Mononuclear cell (primary cell): ENCODE results near the gene MRPL20. TPM values are rescaled to one million over a fixed set of nuclear protein-coding genes. Genes with fewer than 3 reads are reported as not detected.
"Not testable (repeated sequence)": the region's sequence is repeated elsewhere in the genome, so short reads cannot be mapped to it uniquely, and the experiment has no call there.

Experiments
- H3K27me3 ChIP-seq: 2 replicates; pipeline ENCODE4 v1.6.0; 2011; ENCODE audit warnings: low read length, control low read depth; ENCODE audit not compliant: insufficient read depth
- H3K4me1 ChIP-seq: 2 replicates; pipeline ENCODE4 v1.5.1; 2011; ENCODE audit warnings: mild to moderate bottlenecking, low read length, control low read depth; ENCODE audit not compliant: insufficient read depth
- H3K4me3 ChIP-seq: 2 replicates; pipeline ENCODE4 v1.5.1; 2011; ENCODE audit warnings: mild to moderate bottlenecking, low read length, moderate library complexity
- H3K9me3 ChIP-seq: 2 replicates; pipeline ENCODE4 v1.5.1; 2011; ENCODE audit warnings: low read depth, mild to moderate bottlenecking, control low read depth, low read length
- total RNA-seq: library from RNA; depleted of rRNA; stranded (reverse); fragments of >200 nt; gene quantifications from one replicate; pipeline ENCODE4 v1.2.3, GENCODE V29; 2012

Gene MRPL20
- total RNA-seq, 1 donor: 39.5 TPM

DNA sequence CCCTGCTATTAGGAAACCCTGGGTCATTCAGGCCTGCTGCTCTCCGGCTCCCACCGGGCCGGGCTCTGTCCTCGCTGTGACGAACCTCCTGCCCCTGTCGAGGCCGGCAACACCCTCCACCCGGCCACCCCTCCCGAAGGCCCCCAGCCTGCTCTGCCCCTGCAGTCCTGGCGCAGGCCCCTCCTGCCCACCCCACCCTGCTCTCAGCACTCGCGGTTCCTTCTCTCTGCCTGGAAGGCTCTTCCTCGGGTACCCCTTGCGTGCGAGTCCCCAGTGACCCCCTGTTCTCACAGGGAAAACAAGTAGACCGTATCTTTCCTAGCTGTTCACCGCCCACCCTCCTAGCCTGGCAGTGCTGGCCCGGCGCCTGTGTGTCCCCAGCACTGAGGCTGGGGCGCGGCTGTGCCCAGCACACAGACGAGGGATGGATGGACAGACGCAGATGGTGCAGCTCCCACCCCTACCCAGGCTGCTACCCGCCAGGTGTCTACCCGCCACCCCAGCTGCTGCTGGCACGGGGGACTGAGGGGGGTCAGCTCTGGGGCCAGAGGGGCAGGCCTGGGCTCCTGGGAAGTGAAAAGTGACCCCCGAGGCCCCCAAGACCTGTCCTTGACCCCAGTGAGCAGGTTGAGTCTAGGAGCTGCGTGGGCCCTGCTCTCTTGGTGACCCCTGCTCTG is 25.3 kb upstream of the MRPL20 start:
- H3K4me3 ChIP-seq: no peak overlapping the region
- peaks cover 29% of the 10 kb centered on the region for H3K27me3 ChIP-seq
- peaks cover 17% of the 10 kb centered on the region for H3K4me1 ChIP-seq
- H3K9me3 ChIP-seq: no peaks in the 10 kb centered on the region

- Histone ChIP-seq H3K27me3 (peaks cover 23% of the 10 kb centered on the region), H3K4me1 (peaks cover 17% of the 10 kb centered on the region), H3K4me3 (no peak overlapping the region), H3K9me3 (no peaks in the 10 kb centered on the region)
These were observed 24.8 kb upstream of the MRPL20 start for GRCh38 chr1:1431845-1432273.

DNA sequence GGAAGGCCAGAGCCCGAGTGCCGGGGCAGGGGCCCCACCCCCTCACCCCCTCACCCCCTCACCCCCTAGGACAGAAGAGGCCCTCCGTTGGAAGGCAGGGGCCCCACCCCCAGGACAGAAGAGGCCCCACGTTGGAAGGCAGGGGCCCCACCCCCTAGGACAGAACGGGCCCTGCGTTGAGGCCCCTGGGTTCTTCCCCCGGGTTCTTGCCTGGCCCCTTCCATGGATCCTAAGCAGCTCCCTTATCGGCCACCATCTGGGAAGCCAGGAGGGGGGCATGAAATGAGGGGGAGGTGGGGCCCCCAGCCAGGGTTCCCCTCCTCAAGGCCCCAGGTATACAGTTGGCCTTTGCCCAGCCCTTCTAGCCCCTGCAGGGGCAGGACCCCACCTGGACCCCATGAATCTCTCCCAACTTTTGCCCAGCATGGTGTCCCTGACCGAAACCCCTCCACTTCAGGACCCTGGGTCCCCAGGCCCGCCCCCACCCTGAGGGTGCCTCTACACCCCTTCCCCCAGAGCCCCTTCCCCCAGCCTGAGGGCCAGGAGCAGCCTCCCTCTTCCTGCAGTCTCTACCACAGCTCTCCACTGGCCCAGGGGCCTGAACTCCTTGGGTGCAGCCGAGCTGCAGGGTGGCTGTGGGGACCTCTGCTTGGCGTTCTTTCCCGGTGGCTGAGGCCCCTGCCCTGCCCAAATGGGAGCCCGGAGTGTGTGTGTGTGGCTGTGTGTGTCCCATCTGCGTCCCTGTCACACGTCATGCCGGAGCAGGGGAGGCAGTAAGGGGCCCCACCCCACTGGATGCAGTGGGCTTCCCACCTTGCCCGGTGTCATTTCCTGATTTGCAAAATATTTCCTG is 24.1 kb upstream of the MRPL20 start:
- Histone ChIP-seq H3K9me3 (no peaks in the 10 kb centered on the region), H3K4me1 (peaks cover 15% of the 10 kb centered on the region), H3K4me3 (no peak overlapping the region), H3K27me3 (peaks cover 17% of the 10 kb centered on the region)

GRCh38 chr1:1430114-1430982 is 23.3 kb upstream of the MRPL20 start:
- H3K4me1 ChIP-seq: peaks cover 10% of the 10 kb centered on the region
- no peaks in the 10 kb centered on the region for H3K9me3 ChIP-seq
- peaks cover 15% of the 10 kb centered on the region for H3K27me3 ChIP-seq
- H3K4me3 ChIP-seq: no peak overlapping the region

DNA sequence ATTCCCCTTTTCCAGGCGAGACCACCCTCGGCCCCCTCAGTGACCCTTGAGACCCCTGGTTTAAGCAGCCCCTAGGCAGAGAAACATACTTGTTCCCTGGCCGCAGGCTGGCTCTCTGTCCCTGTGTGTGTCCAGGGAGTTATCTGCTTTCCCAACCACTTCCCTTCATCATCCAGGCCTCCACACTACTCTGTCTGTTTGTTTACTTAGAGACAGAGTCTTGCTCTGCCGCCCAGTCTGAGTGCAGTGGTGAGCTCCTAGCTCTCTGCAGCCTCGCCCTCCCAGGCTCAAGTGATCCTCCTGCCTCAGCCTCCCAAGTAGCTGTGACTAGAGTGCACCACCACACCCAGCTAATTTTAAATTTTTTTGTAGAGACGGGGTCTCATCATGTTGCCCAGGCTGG is 22.6 kb upstream of the MRPL20 start:
- H3K27me3 ChIP-seq: peaks cover 8% of the 10 kb centered on the region
- H3K4me3 ChIP-seq: no peak overlapping the region
- no peaks in the 10 kb centered on the region for H3K9me3 ChIP-seq
- H3K4me1 ChIP-seq: peaks cover 4% of the 10 kb centered on the region

DNA sequence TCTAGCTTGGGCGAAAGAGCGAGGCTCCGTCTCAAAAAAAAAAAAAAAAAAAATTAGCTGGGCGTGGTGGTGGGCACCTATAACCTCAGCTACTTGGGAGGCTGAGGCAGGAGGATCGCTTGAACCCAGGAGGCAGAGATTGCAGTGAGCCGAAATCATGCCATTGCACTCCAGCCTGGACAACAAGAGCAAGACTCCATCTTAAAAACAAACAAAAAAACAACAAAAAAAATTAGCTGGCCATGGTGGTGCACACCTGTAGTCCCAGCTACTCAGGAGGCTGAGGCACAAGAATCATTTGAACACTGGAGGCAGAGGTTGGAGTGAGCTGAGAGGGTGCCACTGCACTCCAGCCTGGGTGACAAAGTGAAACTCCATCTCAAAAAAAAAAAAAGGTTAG is 21.9 kb upstream of the MRPL20 start:
- not testable (repeated sequence) for H3K27me3 ChIP-seq, H3K4me1 ChIP-seq, H3K9me3 ChIP-seq, H3K4me3 ChIP-seq

DNA sequence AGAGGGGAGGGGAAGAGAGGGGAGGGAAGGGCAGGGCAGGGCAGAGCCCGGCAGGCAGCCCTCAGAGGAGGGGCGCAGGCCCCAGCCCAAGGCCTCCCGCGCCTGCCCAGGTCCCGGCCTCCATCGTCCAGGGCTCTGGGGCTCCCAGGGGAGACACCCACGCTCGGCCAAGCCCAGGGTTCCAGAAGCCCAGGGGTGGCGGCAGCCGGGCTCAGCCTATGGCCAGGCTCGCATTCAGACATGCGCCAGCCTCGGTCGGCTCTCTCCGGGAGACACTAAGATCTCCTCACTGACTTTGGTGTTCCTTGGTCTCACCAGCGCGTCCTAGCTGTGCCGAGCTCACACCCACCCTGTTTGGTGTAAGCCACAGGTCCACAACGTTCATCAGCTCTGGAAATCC is 21.1 kb upstream of the MRPL20 start:
- Histone ChIP-seq H3K4me1 (no peaks in the 10 kb centered on the region), H3K27me3 (no peaks in the 10 kb centered on the region), H3K9me3 (no peaks in the 10 kb centered on the region), H3K4me3 (no peak overlapping the region)

DNA sequence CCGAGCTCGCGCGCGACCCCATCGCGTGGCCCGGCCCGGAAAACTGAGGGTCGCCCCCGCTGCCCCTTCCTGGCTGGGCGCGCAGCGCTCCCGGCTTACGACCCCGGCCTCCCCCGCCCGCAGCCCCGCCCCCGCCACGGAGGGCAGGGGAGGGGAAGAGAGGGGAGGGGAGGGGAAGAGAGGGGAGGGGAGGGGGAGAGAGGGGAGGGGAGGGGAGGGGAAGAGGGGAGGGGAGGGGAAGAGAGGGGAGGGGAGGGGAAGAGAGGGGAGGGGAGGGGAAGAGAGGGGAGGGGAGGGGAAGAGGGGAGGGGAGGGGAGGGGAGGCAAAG is 20.7 kb upstream of the MRPL20 start:
- Histone ChIP-seq H3K27me3 (no peaks in the 10 kb centered on the region), H3K9me3 (no peaks in the 10 kb centered on the region), H3K4me1 (no peaks in the 10 kb centered on the region), H3K4me3 (no peak overlapping the region)

DNA sequence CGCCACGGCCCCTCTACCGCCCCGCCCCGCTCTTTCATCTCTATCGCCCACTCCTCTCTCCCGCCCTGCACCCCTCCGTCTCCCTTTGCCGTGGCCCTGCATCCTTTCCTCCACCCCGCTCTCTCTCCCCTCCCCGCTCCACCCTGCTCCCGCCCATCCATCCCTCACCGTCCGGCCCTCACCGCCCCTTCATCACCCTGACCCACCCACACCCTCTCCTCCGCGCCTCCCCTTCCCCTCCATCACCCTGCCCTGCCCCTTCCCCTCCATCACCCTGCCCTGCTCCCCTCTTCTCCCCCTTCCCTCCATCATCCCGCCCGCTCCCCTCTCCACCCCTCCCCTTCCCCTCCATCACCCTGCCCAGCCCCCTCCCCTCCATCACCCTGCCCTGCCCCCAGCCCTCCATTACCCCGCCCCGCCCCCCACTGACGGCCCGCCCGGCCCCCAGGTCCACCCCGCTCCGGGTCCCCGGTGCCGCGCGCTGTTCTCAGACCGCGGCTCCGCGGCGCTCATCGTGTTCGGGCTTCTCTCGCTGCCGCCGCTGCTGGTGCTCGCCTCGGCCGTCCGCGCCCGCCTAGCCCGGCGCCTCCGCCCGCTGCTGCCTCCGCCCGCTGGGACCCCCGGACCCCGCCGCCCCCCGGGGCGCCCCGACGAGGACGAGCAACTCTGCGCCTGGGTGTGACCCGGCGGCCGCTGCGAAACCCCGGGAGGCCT is 20.2 kb upstream of the MRPL20 start:
- Histone ChIP-seq H3K4me3 (no peak overlapping the region), H3K27me3 (no peaks in the 10 kb centered on the region), H3K9me3 (no peaks in the 10 kb centered on the region), H3K4me1 (no peaks in the 10 kb centered on the region)

DNA sequence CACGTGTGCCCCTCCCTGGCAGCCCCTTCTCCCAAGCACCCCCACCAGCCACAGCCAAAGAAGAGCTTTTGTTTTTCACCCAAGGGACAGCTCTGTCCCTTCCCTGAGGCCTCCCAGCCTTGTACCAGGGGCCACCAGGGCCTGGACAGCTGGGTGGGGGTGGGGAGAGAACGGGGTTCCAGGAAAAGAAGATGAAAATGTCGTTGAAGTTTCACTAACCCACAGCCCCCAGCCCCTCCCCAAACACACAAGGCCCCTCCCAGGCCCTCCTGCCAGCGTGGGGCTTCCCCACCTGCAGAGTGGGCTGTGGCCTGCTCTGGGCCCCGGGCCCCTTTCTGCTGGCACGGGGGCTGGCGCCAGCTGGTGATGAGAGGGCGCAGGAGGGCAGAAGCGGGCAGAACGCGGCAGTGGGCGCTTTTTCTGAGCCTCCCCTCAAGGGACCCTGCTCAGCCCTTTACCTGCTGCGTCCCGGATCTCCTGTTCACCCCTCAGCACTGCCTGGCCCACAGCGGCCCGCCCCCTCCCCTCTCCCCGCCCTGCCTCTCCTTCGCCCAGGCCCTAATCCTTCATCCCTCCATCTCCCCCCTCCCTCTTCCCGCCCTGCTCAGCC is 19.5 kb upstream of the MRPL20 start:
- Histone ChIP-seq H3K27me3 (no peaks in the 10 kb centered on the region), H3K4me3 (no peak overlapping the region), H3K9me3 (no peaks in the 10 kb centered on the region), H3K4me1 (no peaks in the 10 kb centered on the region)

- Histone ChIP-seq H3K9me3 (no peaks in the 10 kb centered on the region), H3K27me3 (no peaks in the 10 kb centered on the region), H3K4me3 (no peak overlapping the region), H3K4me1 (no peaks in the 10 kb centered on the region)
These were observed 18.8 kb upstream of the MRPL20 start for GRCh38 chr1:1425753-1426495.

DNA sequence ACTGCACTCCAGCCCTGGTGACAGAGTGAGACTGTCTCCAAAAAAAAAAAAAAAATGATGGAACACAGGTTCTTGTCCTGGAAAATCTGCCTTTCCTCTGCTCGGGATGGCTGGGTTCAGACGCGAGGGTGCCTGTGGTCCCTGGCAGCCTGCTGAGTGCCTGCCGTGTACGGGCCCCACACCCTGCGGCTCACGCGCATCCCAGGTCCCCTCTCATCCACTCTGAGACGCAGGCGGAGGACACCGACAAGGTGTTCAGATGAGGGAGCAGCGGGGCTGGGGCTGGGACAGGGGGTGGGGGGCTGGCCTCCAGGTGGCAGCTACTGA is 18.3 kb upstream of the MRPL20 start:
- Histone ChIP-seq H3K27me3 (no peaks in the 10 kb centered on the region), H3K9me3 (no peaks in the 10 kb centered on the region), H3K4me1 (no peaks in the 10 kb centered on the region), H3K4me3 (no peak overlapping the region)

DNA sequence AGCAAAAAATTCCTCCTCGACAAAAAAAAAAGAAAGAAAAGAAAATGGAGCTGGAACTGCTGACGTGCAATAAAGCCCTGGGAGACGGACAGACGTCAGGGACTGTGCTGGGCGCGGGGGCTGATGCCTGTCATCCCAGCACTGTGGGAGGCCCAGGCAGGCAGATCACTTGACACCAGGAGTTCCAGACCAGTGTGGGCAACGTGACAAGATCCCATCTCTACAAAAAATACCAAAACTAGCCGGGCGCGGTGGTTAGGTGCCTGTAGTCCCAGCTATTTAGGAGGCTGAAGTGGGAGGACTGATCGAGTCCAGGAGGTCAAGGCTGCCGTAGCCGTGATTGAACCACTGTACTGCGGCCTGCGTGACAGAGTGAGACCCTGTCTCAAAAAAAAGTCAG is 17.6 kb upstream of the MRPL20 start:
- Histone ChIP-seq H3K4me1 (no peaks in the 10 kb centered on the region), H3K27me3 (no peaks in the 10 kb centered on the region), H3K4me3 (no peak overlapping the region), H3K9me3 (no peaks in the 10 kb centered on the region)

GRCh38 chr1:1423245-1423597 is 16.1 kb upstream of the MRPL20 start:
- Histone ChIP-seq H3K9me3 (no peaks in the 10 kb centered on the region), H3K4me1 (no peaks in the 10 kb centered on the region), H3K27me3 (no peaks in the 10 kb centered on the region)

More at GRCh38 chr1:1423245-1423597, 16.1 kb upstream of the MRPL20 start:
- H3K4me3 ChIP-seq: no peak overlapping the region
